ENCODE measurements around the gene CLEC4D.
"Not testable (repeated sequence)": the region's sequence is repeated elsewhere in the genome, so short reads cannot be mapped to it uniquely, and the experiment has no call there.

Gene CLEC4D

DNA sequence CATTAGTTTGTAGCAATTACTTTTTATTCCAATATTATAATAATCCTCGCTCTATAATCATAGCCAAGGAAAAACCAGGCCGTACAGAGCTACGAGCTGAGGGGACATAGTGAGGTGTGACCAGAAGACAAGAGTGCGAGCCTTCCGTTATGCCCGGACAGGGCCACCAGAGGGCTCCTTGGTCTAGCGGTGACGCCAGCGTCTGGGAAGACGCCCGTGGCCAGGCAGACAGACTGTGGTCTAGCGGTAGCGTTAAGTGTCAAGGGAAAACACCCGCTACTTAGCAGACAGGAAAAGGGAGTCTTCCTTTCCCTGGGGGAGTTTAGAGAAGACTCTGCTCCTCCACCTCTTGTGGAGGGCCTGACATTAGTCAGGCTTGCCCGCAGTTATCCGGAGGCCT lies 24.5 kb downstream of the CLEC4D start:
- not testable (repeated sequence) for DNase-seq

DNA sequence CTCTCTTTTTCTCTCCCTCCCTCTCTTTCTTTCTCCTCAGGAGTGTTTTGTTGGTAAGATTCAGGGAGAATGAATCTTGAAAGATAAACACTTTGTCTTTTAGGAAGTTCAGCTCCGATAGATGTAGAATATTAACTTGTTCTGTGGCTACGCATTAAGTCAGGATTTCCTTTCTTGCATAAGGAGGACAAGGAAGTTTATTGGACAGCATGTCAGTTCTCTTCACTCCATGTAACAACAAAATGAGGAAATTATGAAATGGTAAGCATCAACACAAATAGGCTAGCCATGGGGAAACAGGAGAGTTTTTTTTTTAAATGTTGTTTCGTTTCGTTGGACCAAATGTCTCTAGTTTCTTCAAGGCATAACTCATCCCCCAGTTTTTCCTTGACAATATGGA lies 27.5 kb downstream of the CLEC4D start, which contains the start of gene CLEC4E:
CLEC4E (minus strand) TSS at position 75 of the 400 bp plus-strand sequence. CDS start 108 bp downstream, outside the sequence.
- DNase-seq = not testable (repeated sequence)

- no peak for DNase-seq
These were observed 28.3 kb downstream of the CLEC4D start for GRCh38 chr12:8541562-8541961.

- peak; percentile 75 for DNase-seq
These were observed 31.0 kb downstream of the CLEC4D start for GRCh38 chr12:8544295-8544694.

GRCh38 chr12:8546591-8546990 lies 33.3 kb downstream of the CLEC4D start:
- no peak for DNase-seq

DNA sequence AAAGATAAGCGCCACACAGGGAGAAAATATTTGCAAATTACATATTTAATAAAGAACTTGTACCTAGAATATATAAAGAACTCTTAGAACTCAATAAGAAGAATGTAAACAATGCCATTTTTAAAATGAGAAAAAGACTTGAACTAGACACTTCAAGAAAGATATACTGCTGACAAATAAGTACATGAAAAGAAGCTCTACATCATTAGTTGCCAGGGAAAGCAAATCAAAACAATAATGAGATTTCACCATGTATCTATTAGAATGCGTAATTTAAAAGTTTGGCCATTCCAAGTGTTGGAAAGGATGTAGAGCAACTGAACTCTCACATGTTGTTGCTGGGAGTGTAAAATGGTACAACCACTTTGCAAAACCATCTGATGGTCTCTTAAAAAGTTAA lies 34.3 kb downstream of the CLEC4D start:
- DNase-seq = no peak

DNA sequence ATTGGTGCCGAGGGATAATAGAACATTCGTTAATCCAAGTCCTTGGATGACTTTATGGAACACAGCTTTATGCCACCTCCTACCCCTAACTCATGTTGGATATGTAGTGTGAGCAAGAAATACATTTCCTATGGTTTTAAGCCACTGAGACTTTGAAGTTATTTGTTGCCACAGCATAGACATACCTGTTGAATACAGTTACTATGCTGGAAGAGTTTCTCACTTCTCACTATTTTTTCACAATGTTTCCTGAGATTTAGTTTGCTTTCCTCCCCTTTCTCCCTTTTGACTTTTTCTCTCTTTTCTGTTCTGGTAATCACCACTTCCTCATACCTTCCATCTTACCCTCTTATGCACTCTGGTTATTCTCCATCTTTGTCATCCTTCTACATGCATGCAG lies 34.9 kb downstream of the CLEC4D start:
- no peak for DNase-seq

DNA sequence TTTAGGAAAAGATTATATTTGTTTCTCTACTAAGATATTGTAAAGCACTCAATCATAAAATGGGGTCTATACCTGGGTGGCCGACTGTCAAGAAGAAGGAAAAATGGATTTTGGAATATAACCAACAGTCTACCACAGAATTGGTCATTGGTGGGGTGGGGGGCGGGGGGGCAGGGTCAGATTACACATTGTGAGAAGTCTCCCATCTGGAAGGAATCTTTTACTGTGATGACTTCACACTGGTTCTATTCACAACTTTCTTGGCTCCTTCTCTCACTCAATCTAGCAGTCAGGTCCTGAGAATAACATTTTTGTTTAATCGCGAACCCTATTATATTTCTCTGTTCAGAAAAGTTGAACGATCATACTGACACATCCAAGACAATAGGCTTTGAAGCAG lies 36.1 kb downstream of the CLEC4D start:
- DNase-seq = no peak

DNA sequence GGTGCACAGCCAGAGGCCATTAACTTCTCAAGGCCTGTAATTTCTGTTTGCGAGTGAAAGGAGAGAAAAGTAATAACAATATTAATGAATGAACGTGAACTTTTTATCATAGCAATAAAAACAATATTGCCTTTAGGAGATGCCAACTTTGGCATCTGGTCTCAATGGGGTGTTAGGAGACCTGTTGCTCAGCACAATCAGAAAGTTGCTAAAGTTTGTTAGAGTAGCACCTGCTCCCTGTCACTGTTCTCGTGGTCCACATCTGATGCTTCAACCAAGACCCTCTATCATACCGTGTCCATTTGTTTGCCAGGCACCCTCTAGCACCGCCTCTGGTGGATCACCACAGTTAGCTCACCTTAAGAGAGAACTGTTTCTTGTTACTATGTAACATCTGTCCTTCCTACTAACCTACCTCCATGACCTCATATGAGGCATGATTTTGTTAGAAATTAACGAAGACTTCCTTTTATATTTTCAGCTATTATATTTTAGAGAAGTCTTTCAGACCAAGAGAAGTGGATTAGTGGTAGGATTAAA lies 39.9 kb downstream of the CLEC4D start:
- DNase-seq = no peak

DNA sequence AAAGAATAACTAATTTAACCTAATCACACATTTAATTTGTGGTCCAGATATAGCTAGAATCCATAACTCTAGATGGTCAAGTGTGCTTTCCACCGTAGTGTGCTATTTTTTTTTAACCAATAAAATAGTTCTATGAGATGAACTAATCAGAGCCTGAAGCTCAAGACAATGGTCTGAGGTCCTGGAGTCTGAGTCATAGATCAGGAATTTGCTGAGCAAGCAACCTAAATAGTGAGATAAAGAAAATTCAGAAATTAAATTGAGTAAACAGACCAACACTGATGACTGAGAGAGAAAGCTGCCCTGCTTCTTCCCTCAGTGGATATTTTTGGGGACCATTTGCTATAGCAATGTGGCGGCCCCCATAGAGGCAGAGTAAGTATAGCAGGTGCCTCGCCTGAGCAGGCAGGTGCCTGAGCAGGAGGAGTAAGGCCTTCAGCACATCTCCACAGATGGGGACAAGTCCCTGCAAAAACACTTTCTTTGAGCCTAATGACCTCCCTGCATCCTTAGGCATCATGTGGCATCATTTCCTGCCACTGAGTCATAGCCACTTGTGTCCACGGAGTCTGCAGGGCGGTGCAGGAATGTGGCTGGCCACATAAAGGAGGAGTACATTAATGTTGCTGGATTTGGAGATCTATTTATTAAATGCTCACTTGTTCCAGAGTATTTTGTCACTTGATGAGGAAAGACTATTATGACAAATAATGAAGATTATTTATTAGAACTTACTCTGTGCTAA lies 41.3 kb downstream of the CLEC4D start:
- DNase-seq = no peak

DNA sequence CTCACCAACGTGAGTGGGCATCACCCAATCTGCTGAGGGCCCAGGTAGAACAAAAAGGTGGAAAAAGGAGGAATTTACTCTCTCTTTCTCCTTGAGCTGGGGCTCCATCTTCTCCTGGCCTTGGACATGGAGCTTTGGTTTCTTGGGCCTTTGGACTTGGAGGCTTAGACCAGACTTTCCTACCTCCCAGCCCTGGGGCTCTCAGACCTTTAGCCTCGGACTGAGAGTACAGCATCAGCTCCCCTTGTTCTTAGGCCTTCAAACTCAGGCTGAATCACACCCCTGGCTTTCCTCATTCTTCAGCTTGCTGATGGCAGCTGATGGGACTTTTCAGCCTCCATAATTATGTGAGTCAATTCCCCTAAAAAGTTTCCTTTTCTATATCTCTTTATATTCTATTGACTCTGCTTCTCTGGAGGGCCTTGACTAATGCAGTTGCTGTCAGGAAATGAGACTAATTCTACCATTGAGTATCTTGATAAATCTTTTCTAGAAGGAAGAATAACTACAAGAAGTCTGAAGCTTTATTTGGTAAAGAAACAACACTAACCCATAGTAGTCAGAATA lies 43.3 kb downstream of the CLEC4D start:
- DNase-seq = no peak

GRCh38 chr12:8559676-8560075 lies 46.4 kb downstream of the CLEC4D start:
- no peak for DNase-seq

- DNase-seq = no peak
These were observed 47.7 kb downstream of the CLEC4D start for GRCh38 chr12:8561011-8561410.

GRCh38 chr12:8562310-8562709 lies 49.0 kb downstream of the CLEC4D start:
- no peak for DNase-seq

- DNase-seq = no peak
These were observed 50.1 kb downstream of the CLEC4D start for GRCh38 chr12:8563356-8563755.

DNA sequence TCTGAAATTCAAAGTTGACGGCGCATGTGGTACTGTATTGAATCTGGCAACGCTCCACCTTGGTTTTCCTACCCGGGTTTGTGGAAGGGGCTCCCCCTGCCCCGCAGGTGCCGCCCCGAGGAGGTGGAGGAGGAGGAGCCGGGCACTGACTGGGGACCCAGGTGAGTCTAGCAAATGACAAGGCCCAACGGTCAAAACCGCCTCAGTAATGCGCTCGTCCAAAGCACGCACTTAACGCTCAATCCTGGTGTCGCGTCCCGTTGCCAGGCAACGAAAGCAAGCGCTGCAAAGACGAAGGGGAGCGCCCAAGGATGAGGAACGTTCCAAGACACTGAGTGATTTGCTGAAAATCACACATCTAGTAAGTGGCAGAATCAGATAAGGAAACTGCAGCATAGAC lies 51.4 kb downstream of the CLEC4D start:
- no peak for DNase-seq

DNA sequence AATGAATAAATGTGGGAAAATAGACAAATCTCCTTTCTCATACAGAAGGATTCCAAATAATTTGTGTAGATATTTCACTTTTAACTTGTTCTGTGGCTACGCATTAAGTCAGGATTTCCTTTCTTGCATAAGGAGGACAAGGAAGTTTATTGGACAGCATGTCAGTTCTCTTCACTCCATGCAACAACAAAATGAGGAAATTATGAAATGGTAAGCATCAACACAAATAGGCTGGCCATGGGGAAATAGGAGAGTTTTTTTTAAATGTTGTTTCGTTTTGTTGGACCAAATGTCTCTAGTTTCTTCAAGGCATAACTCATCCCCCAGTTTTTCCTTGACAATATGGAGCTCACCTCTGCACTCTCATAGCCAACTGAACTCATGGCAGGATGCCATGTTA lies 52.7 kb downstream of the CLEC4D start:
- DNase-seq = not testable (repeated sequence)

- DNase-seq = no peak
These were observed 53.2 kb downstream of the CLEC4D start for GRCh38 chr12:8566525-8566924.

Measured in right hindlimb (tissue), 1 donor.